WTC11 (cell line): ENCODE data around the gene CLN6. TPM values are rescaled to one million over a fixed set of nuclear protein-coding genes. Genes with fewer than 3 reads are reported as not detected.
"Not testable (repeated sequence)": the region's sequence is repeated elsewhere in the genome, so short reads cannot be mapped to it uniquely, and the experiment has no call there.

Experiments used
- ATAC-seq: fragments of 200-7000 bp; cut with Tn5 transposase; 2 replicates; pipeline ENCODE4 v1.10.0; 2021; ENCODE audit warnings: mild to moderate bottlenecking, moderate library complexity
- CTCF ChIA-PET: fragments of 300-600 bp; sonication (Branson Sonifier 250); formaldehyde crosslinking; loops from one replicate; lab custom pipeline; 2021; ENCODE audit warnings: antibody characterized with exemption; lab: Charles Lee
- POLR2A ChIA-PET: fragments of 350-600 bp; sonication (Branson Sonifier 250); formaldehyde crosslinking; loops from one replicate; lab custom pipeline; 2021; ENCODE audit warnings: antibody characterized with exemption; lab: Charles Lee
- DNase-seq: peaks from one replicate; pipeline ENCODE4 v3.0.0; 2021; ENCODE audit warnings: low spot score
- H3K27ac Mint-ChIP-seq: 2 replicates; pipeline ENCODE4 v1.8.0; 2021; ENCODE audit warnings: mixed read lengths
- H3K27me3 Mint-ChIP-seq: 2 replicates; pipeline ENCODE4 v1.8.0; 2021; ENCODE audit warnings: low read depth, mild to moderate bottlenecking, moderate library complexity, mixed read lengths
- H3K36me3 Mint-ChIP-seq: 2 replicates; pipeline ENCODE4 v1.8.0; 2021; ENCODE audit warnings: mixed read lengths
- H3K4me1 Mint-ChIP-seq: 2 replicates; pipeline ENCODE4 v1.8.0; 2022; ENCODE audit warnings: mixed read lengths
- H3K4me3 Mint-ChIP-seq: 2 replicates; pipeline ENCODE4 v1.8.0; 2021; ENCODE audit warnings: mild to moderate bottlenecking, moderate library complexity, mixed read lengths
- H3K9me3 Mint-ChIP-seq: 2 replicates; pipeline ENCODE4 v1.8.0; 2021; ENCODE audit warnings: mixed read lengths
- ATF2 ChIP-seq: sonication (generic); formaldehyde crosslinking; IDR thresholded peaks from 2 replicates; pipeline ENCODE4 v1.8.1; 2022; ENCODE audit warnings: low read depth, missing genetic modification reagents, borderline replicate concordance
- ESRRA ChIP-seq: sonication (generic); formaldehyde crosslinking; IDR thresholded peaks from 2 replicates; pipeline ENCODE4 v1.8.1; 2022; ENCODE audit warnings: mild to moderate bottlenecking, missing genetic modification reagents, borderline replicate concordance
- FOXJ3 ChIP-seq: sonication (generic); formaldehyde crosslinking; IDR thresholded peaks from 2 replicates; pipeline ENCODE4 v1.9.0; 2021; ENCODE audit warnings: missing genetic modification reagents, mild to moderate bottlenecking, borderline replicate concordance
- FOXK1 ChIP-seq: sonication (generic); formaldehyde crosslinking; IDR thresholded peaks from 2 replicates; pipeline ENCODE4 v1.8.0; 2022; ENCODE audit warnings: mild to moderate bottlenecking, moderate library complexity, missing genetic modification reagents
- NFE2L1 ChIP-seq: sonication (generic); formaldehyde crosslinking; IDR thresholded peaks from 2 replicates; pipeline ENCODE4 v1.8.1; 2023; ENCODE audit warnings: missing genetic modification reagents
- NR1H2 ChIP-seq: sonication (generic); formaldehyde crosslinking; IDR thresholded peaks from 2 replicates; pipeline ENCODE4 v1.9.0; 2021; ENCODE audit warnings: mild to moderate bottlenecking, moderate library complexity, missing genetic modification reagents
- RORB ChIP-seq: fragments of 250-450 bp; sonication (Bioruptor Pico); IDR thresholded peaks from 2 replicates; pipeline ENCODE4 v1.9.0; 2021; ENCODE audit warnings: mild to moderate bottlenecking
- TP53 ChIP-seq: sonication (generic); formaldehyde crosslinking; IDR thresholded peaks from 2 replicates; pipeline ENCODE4 v1.8.1; 2023; ENCODE audit warnings: mild to moderate bottlenecking, missing genetic modification reagents
- ZMAT4 ChIP-seq: fragments of 250-450 bp; sonication (Bioruptor Pico); IDR thresholded peaks from 2 replicates; pipeline ENCODE4 v1.9.0; 2021; ENCODE audit warnings: mild to moderate bottlenecking
- ZNF281 ChIP-seq: sonication (generic); formaldehyde crosslinking; IDR thresholded peaks from 2 replicates; pipeline ENCODE4 v1.8.0; 2023; ENCODE audit warnings: mild to moderate bottlenecking, missing genetic modification reagents
- ZNF416 ChIP-seq: fragments of 250-450 bp; sonication (Bioruptor Pico); IDR thresholded peaks from 2 replicates; pipeline ENCODE4 v1.9.0; 2021; ENCODE audit warnings: mild to moderate bottlenecking, inconsistent platforms
- ZNF532 ChIP-seq: fragments of 250-450 bp; sonication (Bioruptor Pico); IDR thresholded peaks from 2 replicates; pipeline ENCODE4 v1.9.0; 2021; ENCODE audit warnings: mild to moderate bottlenecking, borderline replicate concordance
- ZNF671 ChIP-seq: fragments of 250-450 bp; sonication (Bioruptor Pico); IDR thresholded peaks from 2 replicates; pipeline ENCODE4 v1.8.0; 2021; ENCODE audit warnings: mild to moderate bottlenecking
- total RNA-seq: library from RNA; stranded (reverse); gene quantifications from 3 replicates; pipeline ENCODE4 v1.2.3, GENCODE V29; 2021
- TF ChIP-seq, protein P1 (sequence below): sonication (generic); formaldehyde crosslinking; conservative IDR thresholded peaks from 2 replicates; pipeline ENCODE4 v1.8.1; 2022; ENCODE audit warnings: mild to moderate bottlenecking, missing genetic modification reagents
- TF ChIP-seq, protein P2 (sequence below): sonication (generic); formaldehyde crosslinking; IDR thresholded peaks from 2 replicates; pipeline ENCODE4 v1.8.1; 2022; ENCODE audit warnings: mild to moderate bottlenecking, missing genetic modification reagents, moderate library complexity, borderline replicate concordance
- TF ChIP-seq, protein P3 (sequence below): sonication (generic); formaldehyde crosslinking; IDR thresholded peaks from 2 replicates; pipeline ENCODE4 v1.8.1; 2023; ENCODE audit warnings: mild to moderate bottlenecking, moderate library complexity, missing genetic modification reagents
- TF ChIP-seq, protein P4 (sequence below): sonication (generic); formaldehyde crosslinking; IDR thresholded peaks from 2 replicates; pipeline ENCODE4 v1.8.1; 2023; ENCODE audit warnings: mild to moderate bottlenecking, missing genetic modification reagents
- TF ChIP-seq, protein P5 (sequence below): sonication (generic); formaldehyde crosslinking; IDR thresholded peaks from 2 replicates; pipeline ENCODE4 v1.8.0; 2023; ENCODE audit warnings: missing genetic modification reagents

Gene CLN6
- total RNA-seq, 1 experiment from 2014 or later = 50.2 TPM

- TF ChIP-seq ZNF532 (CRISPR knock-in tag) = no peak
- TF ChIP-seq ZNF281 (CRISPR knock-in tag) = no peak
- TF ChIP-seq, protein P1, sequence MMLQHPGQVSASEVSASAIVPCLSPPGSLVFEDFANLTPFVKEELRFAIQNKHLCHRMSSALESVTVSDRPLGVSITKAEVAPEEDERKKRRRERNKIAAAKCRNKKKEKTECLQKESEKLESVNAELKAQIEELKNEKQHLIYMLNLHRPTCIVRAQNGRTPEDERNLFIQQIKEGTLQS (CRISPR knock-in tag) = no peak
- no peak for TF ChIP-seq ZNF671
- TF ChIP-seq ZMAT4 (CRISPR knock-in tag) = no peak
- TF ChIP-seq, protein P2, sequence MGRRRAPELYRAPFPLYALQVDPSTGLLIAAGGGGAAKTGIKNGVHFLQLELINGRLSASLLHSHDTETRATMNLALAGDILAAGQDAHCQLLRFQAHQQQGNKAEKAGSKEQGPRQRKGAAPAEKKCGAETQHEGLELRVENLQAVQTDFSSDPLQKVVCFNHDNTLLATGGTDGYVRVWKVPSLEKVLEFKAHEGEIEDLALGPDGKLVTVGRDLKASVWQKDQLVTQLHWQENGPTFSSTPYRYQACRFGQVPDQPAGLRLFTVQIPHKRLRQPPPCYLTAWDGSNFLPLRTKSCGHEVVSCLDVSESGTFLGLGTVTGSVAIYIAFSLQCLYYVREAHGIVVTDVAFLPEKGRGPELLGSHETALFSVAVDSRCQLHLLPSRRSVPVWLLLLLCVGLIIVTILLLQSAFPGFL = no peak
- TF ChIP-seq, all 79 proteins: peak for 0
These were observed 9.5 kb upstream of the CLN6 start (continued) for GRCh38 chr15:68239025-68239424.

DNA sequence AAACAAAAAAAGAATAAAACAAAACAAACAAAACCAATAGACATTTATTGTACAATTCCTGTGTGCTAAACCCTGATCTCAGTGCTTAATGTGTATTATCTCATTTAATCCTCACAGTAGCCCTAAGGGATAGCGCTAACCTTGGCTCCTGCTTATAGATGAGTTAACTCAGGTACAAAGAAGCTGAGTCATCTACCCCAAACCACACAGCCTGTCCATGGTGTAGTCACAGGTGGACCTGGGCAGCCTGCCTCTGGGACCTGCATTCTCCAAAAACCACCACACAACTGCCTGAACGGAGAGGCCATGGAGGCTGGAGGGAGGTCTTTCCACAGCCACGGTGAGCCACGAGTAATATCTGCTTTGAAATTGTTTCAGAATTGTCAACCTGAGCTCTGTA lies 5.5 kb upstream of the CLN6 start:
- DNase-seq = no peak
- ChIA-PET POLR2A (no interaction called here), CTCF (interaction anchor here (1.3 to 1.6 kb wide), 2 partner anchors 16 to 18 kb away, joined by 3 to 5 read pairs; no protein-coding TSS in a partner anchor)
- no peaks in the 10 kb centered on the region for H3K9me3 Mint-ChIP-seq
- H3K27ac Mint-ChIP-seq = no peak overlapping the region
- no peak for TF ChIP-seq FOXJ3 (CRISPR knock-in tag)
- TF ChIP-seq TP53 = no peak
- TF ChIP-seq RORB (CRISPR knock-in tag) = no peak
- no peak for TF ChIP-seq NR1H2 (CRISPR knock-in tag)
- no peak for TF ChIP-seq FOXK1 (CRISPR knock-in tag)
- no peak for TF ChIP-seq ESRRA (CRISPR knock-in tag)
- no peak for TF ChIP-seq ATF2 (CRISPR knock-in tag)
- no peak for TF ChIP-seq ZNF416 (CRISPR knock-in tag)
- TF ChIP-seq, protein P3, sequence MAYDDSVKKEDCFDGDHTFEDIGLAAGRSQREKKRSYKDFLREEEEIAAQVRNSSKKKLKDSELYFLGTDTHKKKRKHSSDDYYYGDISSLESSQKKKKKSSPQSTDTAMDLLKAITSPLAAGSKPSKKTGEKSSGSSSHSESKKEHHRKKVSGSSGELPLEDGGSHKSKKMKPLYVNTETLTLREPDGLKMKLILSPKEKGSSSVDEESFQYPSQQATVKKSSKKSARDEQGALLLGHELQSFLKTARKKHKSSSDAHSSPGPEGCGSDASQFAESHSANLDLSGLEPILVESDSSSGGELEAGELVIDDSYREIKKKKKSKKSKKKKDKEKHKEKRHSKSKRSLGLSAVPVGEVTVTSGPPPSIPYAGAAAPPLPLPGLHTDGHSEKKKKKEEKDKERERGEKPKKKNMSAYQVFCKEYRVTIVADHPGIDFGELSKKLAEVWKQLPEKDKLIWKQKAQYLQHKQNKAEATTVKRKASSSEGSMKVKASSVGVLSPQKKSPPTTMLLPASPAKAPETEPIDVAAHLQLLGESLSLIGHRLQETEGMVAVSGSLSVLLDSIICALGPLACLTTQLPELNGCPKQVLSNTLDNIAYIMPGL (CRISPR knock-in tag) = no peak
- TF ChIP-seq NFE2L1 (CRISPR knock-in tag) = no peak
- TF ChIP-seq, protein P4, sequence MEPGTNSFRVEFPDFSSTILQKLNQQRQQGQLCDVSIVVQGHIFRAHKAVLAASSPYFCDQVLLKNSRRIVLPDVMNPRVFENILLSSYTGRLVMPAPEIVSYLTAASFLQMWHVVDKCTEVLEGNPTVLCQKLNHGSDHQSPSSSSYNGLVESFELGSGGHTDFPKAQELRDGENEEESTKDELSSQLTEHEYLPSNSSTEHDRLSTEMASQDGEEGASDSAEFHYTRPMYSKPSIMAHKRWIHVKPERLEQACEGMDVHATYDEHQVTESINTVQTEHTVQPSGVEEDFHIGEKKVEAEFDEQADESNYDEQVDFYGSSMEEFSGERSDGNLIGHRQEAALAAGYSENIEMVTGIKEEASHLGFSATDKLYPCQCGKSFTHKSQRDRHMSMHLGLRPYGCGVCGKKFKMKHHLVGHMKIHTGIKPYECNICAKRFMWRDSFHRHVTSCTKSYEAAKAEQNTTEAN (CRISPR knock-in tag) = no peak
- TF ChIP-seq, protein P5, sequence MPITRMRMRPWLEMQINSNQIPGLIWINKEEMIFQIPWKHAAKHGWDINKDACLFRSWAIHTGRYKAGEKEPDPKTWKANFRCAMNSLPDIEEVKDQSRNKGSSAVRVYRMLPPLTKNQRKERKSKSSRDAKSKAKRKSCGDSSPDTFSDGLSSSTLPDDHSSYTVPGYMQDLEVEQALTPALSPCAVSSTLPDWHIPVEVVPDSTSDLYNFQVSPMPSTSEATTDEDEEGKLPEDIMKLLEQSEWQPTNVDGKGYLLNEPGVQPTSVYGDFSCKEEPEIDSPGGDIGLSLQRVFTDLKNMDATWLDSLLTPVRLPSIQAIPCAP = no peak
- peaks cover 9% of the 10 kb centered on the region for H3K4me1 Mint-ChIP-seq
- ATAC-seq = no peak
- no peak overlapping the region for H3K4me3 Mint-ChIP-seq
- no peaks in the 10 kb centered on the region for H3K36me3 Mint-ChIP-seq
- H3K27me3 Mint-ChIP-seq = peaks cover 12% of the 10 kb centered on the region

- H3K4me3 Mint-ChIP-seq, H3K9me3 Mint-ChIP-seq, H3K27ac Mint-ChIP-seq, POLR2A ChIA-PET, H3K36me3 Mint-ChIP-seq, ATAC-seq, DNase-seq: not testable (repeated sequence)
- peaks cover 14% of the 10 kb centered on the region for H3K27me3 Mint-ChIP-seq
- peaks cover 13% of the 10 kb centered on the region for H3K4me1 Mint-ChIP-seq
- CTCF ChIA-PET = interaction anchor here (1.0 to 1.6 kb wide), 3 partner anchors 16 to 72 kb away, joined by 3 to 5 read pairs (median 3); no protein-coding TSS in a partner anchor
These were observed 5.0 kb upstream of the CLN6 start for GRCh38 chr15:68234520-68234919.
